Neuron (in vitro differentiated cells): ENCODE data around the gene GAA.

Experiments
- H2AFZ ChIP-seq: one replicate; pipeline ENCODE4 v1.6.1; 2013; ENCODE audit warnings: low read depth, mild to moderate bottlenecking, inconsistent platforms, low read length, moderate library complexity
- H3K27me3 ChIP-seq: one replicate; pipeline ENCODE4 v1.6.1; 2013; ENCODE audit warnings: low read length; ENCODE audit not compliant: insufficient read depth
- H3K36me3 ChIP-seq: one replicate; pipeline ENCODE4 v1.6.1; 2013; ENCODE audit warnings: low read length; ENCODE audit not compliant: insufficient read depth
- H3K4me1 ChIP-seq: one replicate; pipeline ENCODE4 v1.6.1; 2013; ENCODE audit warnings: low read length; ENCODE audit not compliant: insufficient read depth
- H3K4me3 ChIP-seq: 2 replicates; pipeline ENCODE4 v1.5.1; 2013; ENCODE audit warnings: mild to moderate bottlenecking, low read length, moderate library complexity
- H3K9me3 ChIP-seq: one replicate; pipeline ENCODE4 v1.6.1; 2013; ENCODE audit warnings: low read length

Gene GAA

GRCh38 chr17:80118601-80119270 lies 17.4 kb downstream of the GAA start:
- peaks cover 1% of the 10 kb centered on the region for H3K9me3 ChIP-seq
- no peaks in the 10 kb centered on the region for H3K36me3 ChIP-seq
- H3K27me3 ChIP-seq: no peaks in the 10 kb centered on the region
- peaks cover 14% of the 10 kb centered on the region for H3K4me1 ChIP-seq
- no peak overlapping the region for H2AFZ ChIP-seq
- no peak overlapping the region for H3K4me3 ChIP-seq

GRCh38 chr17:80119271-80119791 lies 17.9 kb downstream of the GAA start:
- H3K4me3 ChIP-seq: no peak overlapping the region
- no peak overlapping the region for H2AFZ ChIP-seq
- H3K9me3 ChIP-seq: no peaks in the 10 kb centered on the region
- H3K4me1 ChIP-seq: peaks cover 14% of the 10 kb centered on the region
- H3K36me3 ChIP-seq: no peaks in the 10 kb centered on the region
- H3K27me3 ChIP-seq: no peaks in the 10 kb centered on the region

GRCh38 chr17:80119839-80120238 lies 18.5 kb downstream of the GAA start:
- Histone ChIP-seq H3K4me3 (no peak overlapping the region), H3K4me1 (peaks cover 14% of the 10 kb centered on the region), H3K36me3 (no peaks in the 10 kb centered on the region), H2AFZ (no peak overlapping the region), H3K9me3 (no peaks in the 10 kb centered on the region), H3K27me3 (no peaks in the 10 kb centered on the region)

- H3K4me1 ChIP-seq: no peaks in the 10 kb centered on the region
- H3K9me3 ChIP-seq: no peaks in the 10 kb centered on the region
- H3K4me3 ChIP-seq: no peak overlapping the region
- no peak overlapping the region for H2AFZ ChIP-seq
- H3K36me3 ChIP-seq: no peaks in the 10 kb centered on the region
- H3K27me3 ChIP-seq: no peaks in the 10 kb centered on the region
Observed at GRCh38 chr17:80122026-80122575, 20.7 kb downstream of the GAA start.

DNA sequence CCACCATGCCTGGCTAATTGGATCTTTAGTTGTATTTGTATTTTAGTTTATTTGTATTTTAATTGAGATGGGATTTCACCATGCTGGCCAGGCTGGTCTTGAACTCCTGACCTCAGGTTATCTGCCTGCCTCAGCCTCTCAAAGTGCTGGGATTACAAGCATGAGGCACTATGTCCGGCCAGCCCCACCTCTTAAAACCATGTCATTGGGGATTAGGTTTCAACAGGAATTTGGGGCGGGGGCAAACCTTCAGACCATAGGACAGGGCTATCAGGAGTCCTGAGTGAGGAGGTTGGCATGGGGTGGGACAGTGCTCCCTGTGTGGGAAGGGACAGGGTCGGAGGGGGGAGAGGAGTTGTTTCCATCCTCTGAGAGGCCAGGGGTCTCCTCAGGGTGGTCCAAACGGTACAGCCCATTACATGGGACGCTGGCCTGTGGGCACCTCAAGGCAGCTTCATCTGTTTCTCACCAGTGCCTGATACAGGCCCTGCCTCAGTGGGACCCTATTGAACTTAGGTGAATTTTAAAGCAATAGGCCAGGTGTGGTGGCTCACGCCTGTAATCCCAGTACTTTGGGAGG lies 21.6 kb downstream of the GAA start:
- Histone ChIP-seq H3K27me3 (no peaks in the 10 kb centered on the region), H3K4me1 (no peaks in the 10 kb centered on the region), H2AFZ (no peak overlapping the region), H3K9me3 (no peaks in the 10 kb centered on the region), H3K4me3 (no peak overlapping the region), H3K36me3 (no peaks in the 10 kb centered on the region)

- no peaks in the 10 kb centered on the region for H3K36me3 ChIP-seq
- no peaks in the 10 kb centered on the region for H3K4me1 ChIP-seq
- H3K4me3 ChIP-seq: no peak overlapping the region
- no peaks in the 10 kb centered on the region for H3K9me3 ChIP-seq
- H2AFZ ChIP-seq: no peak overlapping the region
- no peaks in the 10 kb centered on the region for H3K27me3 ChIP-seq
Observed at GRCh38 chr17:80123791-80124190, 22.4 kb downstream of the GAA start.

DNA sequence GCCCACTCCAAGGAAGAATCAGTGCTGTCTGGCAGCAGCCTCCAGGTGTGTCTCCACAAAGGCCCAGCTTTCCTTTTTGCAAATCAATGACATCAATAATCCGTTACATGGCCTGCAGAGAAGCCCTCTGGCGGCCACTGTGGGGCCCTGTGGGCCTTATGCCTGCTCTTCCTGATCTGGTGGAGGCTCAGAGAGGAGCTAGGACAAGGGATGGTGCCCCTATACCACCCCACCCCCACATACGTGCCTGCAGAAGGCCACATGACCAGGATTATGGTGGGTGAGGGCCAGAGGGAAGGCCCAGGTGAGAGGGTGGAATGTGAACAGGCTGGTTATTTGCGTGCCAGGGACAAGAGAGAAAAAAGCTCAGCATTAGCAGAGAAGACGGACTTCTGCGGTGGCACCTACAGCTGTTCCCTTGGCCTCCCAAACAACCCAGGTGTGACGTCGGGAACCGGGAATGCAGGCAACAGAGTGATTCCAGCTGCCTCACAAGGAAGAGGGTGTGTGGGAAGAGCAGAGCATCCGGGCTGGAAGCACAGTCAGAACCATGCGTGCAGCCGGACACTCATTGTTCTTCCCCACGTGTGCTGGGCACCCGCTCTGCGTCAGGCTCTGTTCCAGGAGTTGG lies 23.1 kb downstream of the GAA start:
- Histone ChIP-seq H3K4me1 (no peaks in the 10 kb centered on the region), H3K27me3 (no peaks in the 10 kb centered on the region), H2AFZ (no peak overlapping the region), H3K36me3 (no peaks in the 10 kb centered on the region), H3K4me3 (no peak overlapping the region), H3K9me3 (no peaks in the 10 kb centered on the region)

DNA sequence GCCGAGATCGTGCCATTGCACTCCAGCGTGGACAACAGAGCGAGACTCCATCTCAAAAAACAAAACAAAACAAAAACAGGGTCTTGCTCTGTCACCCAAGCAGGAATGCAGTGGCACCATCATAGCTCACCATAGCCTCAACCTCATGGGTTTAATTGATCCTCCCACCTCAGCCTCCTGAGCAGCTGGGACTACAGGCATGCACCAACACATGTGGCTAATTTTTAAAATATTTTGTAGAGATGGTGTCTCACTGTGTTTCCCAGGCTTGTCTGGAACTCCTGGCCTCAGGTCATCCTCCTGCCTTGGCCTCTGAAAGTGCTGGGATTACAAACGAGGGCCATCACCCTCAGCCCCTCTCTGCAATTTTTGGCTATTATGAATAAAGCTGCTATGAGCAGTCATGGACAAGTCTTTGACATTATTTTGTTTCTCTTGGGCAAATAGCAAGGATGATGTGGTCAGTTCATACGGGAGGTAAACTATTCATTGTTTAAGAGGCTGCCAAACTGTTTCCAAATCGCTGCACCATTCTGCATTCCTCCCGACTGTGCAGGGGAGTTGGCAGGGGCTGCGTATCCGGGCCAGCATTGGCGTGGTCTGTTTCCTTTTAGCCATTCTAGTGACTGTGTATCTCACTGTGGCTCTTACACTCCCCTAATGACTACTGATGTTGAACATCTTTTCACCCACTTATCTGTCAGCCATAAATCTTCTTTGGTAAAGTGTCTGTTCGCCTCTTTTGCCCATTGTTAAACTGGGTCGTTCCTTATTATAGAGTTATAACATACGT lies 24.5 kb downstream of the GAA start:
- Histone ChIP-seq H3K4me1 (no peaks in the 10 kb centered on the region), H3K36me3 (no peaks in the 10 kb centered on the region), H3K27me3 (no peaks in the 10 kb centered on the region), H3K9me3 (no peaks in the 10 kb centered on the region), H2AFZ (no peak overlapping the region), H3K4me3 (no peak overlapping the region)

GRCh38 chr17:80126449-80126715 lies 25.0 kb downstream of the GAA start:
- no peak overlapping the region for H2AFZ ChIP-seq
- no peaks in the 10 kb centered on the region for H3K27me3 ChIP-seq
- no peaks in the 10 kb centered on the region for H3K36me3 ChIP-seq
- no peak overlapping the region for H3K4me3 ChIP-seq
- H3K4me1 ChIP-seq: no peaks in the 10 kb centered on the region
- H3K9me3 ChIP-seq: no peaks in the 10 kb centered on the region

- Histone ChIP-seq H3K9me3 (no peaks in the 10 kb centered on the region), H2AFZ (no peak overlapping the region), H3K4me3 (no peak overlapping the region), H3K36me3 (peaks cover 12% of the 10 kb centered on the region), H3K4me1 (no peaks in the 10 kb centered on the region), H3K27me3 (no peaks in the 10 kb centered on the region)
Observed at GRCh38 chr17:80129006-80129565, 27.7 kb downstream of the GAA start.

GRCh38 chr17:80130992-80131391 lies 29.6 kb downstream of the GAA start:
- no peaks in the 10 kb centered on the region for H3K9me3 ChIP-seq
- no peaks in the 10 kb centered on the region for H3K4me1 ChIP-seq
- H3K27me3 ChIP-seq: no peaks in the 10 kb centered on the region
- H3K36me3 ChIP-seq: peaks cover 26% of the 10 kb centered on the region
- H3K4me3 ChIP-seq: no peak overlapping the region
- H2AFZ ChIP-seq: no peak overlapping the region

DNA sequence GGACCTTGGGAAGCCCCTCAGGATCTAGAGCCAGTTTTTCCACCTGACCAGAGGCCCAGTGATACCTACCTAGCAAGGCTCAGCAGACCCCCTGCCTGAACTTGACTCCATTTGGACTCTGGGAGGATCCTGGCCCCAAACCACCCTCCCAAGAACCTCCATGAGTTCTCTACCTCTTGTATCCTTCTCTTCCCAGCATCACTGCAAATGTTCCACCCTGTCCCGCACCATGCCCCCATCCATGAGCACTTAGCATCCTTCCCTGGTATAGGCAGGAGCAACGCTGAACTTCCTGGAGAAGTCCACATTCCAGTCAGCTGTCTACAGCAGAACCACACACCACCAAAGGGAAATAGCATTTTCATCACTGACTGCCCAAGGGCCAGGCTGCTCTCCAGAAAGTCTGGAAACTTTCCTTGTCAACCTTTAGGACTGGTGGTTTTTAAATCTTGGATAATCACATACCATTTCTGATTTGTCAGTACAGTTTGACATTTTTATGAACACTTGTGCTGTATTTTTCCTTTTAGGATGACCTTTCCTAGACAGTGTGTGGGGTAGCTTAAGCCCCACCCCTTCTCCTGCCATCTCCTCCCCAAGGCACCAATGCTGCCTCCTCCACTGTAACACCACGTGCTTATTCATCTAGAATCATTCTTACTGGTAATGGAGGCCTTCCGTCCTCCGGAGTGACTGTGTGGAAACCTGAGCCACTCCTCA lies 31.7 kb downstream of the GAA start:
- Histone ChIP-seq H3K4me3 (no peak overlapping the region), H2AFZ (no peak overlapping the region), H3K4me1 (no peaks in the 10 kb centered on the region), H3K36me3 (peaks cover 46% of the 10 kb centered on the region), H3K9me3 (no peaks in the 10 kb centered on the region), H3K27me3 (no peaks in the 10 kb centered on the region)
